WERI-Rb-1 (cell line): ENCODE results near the gene TEX26.

Source experiments
- DNase-seq: peaks from one replicate; pipeline ENCODE4 v3.0.0-alpha.2; 2020
- H3K27ac ChIP-seq: fragments of 250-450 bp; sonication (Bioruptor Pico); 2 replicates; pipeline ENCODE4 v1.5.1; 2020; ENCODE audit warnings: mild to moderate bottlenecking, moderate library complexity
- H3K27me3 ChIP-seq: fragments of 250-450 bp; sonication (Bioruptor Pico); 2 replicates; pipeline ENCODE4 v1.5.1; 2021; ENCODE audit warnings: mild to moderate bottlenecking, low read depth, moderate library complexity; ENCODE audit not compliant: insufficient read depth, severe bottlenecking
- H3K36me3 ChIP-seq: fragments of 250-450 bp; sonication (Bioruptor Pico); 2 replicates; pipeline ENCODE4 v1.5.1; 2020; ENCODE audit warnings: mild to moderate bottlenecking, moderate library complexity
- H3K4me3 ChIP-seq: 2 replicates; pipeline ENCODE4 v1.5.1; 2011; ENCODE audit warnings: low read depth, mild to moderate bottlenecking, control low read depth, low read length
- H3K9me3 ChIP-seq: fragments of 250-450 bp; sonication (Bioruptor Pico); 2 replicates; pipeline ENCODE4 v1.5.1; 2021; ENCODE audit warnings: mild to moderate bottlenecking, moderate library complexity; ENCODE audit not compliant: severe bottlenecking
- TF ChIP-seq, protein P1 (sequence below): IDR thresholded peaks from 2 replicates; pipeline ENCODE4 v1.5.1; 2011; ENCODE audit warnings: low read depth, mild to moderate bottlenecking, control low read depth, inconsistent platforms, low read length

The TEX26 gene

DNA sequence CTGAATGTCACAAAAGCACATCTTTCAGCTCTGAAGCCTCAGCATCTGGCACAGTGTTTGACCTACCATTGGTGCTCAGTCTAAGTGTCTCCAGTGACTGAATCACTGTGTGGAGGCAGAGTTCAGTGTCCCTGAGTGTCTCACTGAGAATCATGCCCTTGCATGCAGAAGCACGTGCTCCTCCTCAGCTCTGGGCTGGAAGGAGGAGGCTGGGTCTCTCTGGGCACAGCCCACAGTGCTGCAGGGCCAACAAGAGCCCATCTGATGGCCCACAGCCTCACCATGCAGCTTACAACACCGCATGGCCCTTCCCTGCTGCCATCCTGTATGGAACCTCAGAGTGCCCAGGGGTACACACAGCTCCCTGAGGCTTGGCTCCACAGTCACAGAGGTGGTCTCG, 86.1 kb downstream of the TEX26 start:
- Histone ChIP-seq H3K27ac (no peak overlapping the region), H3K9me3 (no peaks in the 10 kb centered on the region), H3K36me3 (no peaks in the 10 kb centered on the region), H3K27me3 (no peaks in the 10 kb centered on the region), H3K4me3 (no peak overlapping the region)
- DNase-seq = no peak
- TF ChIP-seq, protein P1, sequence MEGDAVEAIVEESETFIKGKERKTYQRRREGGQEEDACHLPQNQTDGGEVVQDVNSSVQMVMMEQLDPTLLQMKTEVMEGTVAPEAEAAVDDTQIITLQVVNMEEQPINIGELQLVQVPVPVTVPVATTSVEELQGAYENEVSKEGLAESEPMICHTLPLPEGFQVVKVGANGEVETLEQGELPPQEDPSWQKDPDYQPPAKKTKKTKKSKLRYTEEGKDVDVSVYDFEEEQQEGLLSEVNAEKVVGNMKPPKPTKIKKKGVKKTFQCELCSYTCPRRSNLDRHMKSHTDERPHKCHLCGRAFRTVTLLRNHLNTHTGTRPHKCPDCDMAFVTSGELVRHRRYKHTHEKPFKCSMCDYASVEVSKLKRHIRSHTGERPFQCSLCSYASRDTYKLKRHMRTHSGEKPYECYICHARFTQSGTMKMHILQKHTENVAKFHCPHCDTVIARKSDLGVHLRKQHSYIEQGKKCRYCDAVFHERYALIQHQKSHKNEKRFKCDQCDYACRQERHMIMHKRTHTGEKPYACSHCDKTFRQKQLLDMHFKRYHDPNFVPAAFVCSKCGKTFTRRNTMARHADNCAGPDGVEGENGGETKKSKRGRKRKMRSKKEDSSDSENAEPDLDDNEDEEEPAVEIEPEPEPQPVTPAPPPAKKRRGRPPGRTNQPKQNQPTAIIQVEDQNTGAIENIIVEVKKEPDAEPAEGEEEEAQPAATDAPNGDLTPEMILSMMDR = no peak

DNA sequence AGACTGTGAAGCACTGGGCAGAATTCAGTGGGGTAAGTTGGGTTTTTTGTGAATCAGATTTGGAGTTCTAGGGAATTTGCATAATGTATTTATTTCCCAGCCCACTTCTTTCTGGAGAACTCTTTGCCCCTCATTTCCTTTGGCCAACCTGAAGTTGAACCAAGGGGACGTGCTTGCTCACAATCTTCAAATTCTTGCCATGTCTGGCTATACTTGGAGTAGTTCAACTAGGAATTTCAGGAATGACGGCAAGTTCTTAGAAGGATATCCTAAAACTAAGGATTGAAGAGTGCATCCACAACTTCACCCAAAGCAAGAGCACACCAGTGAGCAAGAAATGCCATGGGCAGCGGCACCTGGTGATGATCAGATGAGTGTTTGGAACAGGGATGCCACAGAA, 88.5 kb downstream of the TEX26 start:
- H3K27me3 ChIP-seq = no peaks in the 10 kb centered on the region
- no peaks in the 10 kb centered on the region for H3K9me3 ChIP-seq
- TF ChIP-seq, protein P1 = no peak
- H3K36me3 ChIP-seq = no peaks in the 10 kb centered on the region
- no peak overlapping the region for H3K27ac ChIP-seq
- DNase-seq = no peak
- H3K4me3 ChIP-seq = no peak overlapping the region

DNA sequence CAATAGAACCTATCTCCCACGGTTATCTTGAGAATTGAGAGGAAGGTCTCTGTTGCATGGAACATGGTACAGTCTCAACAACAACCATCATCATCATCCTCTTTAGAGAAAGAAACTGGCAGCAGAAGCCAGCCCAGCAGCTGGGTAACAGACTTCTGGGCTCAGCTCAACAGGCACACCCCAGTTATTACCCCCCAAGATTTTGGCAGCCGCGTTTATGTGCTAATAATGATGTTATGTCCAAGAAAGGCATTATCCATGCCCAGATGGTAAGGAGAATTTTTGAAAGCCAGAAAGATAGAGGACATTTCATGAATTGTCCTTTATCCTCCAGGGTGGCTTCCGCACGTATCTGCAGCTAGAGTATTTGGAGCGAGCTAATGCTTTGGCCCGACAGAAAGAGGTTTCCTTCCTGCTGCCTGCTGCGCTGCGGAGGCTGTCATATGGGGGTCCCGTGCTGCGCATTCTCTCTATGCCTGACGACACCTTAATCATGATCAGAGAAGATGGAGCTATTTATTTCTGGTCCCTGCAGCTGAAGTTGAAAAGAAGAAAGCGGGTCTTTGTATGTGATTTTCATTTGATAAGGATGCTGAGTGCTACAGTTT, 89.9 kb downstream of the TEX26 start:
- no peak for DNase-seq
- TF ChIP-seq, protein P1 = no peak

DNA sequence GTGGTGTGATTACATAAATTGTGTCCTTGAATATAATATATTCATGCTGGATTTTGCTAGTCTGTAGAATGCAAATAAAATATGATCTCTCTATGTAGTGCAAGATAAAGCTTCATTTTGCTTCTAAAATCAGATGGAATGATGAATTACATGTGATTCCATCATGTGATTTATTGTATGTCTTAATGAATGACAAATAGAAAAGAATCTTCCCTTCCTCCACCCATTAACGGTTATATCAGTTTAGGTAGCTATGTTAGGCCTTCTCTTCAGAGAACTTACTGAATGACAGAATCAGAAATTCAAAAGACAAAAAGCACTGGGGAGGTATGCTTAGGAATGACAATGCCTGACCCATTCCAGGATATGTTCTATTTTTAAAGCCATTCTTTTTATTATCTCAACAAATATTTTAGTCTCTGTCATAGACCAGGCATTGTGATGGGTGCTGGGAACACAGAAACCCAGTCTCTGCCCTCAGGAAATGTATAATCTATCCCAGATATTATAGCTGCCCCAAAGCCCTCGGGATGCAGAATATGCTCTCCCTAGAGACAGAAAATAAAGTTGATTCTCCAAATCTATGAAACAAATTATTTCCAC, 90.6 kb downstream of the TEX26 start:
- DNase-seq = no peak
- H3K27ac ChIP-seq = no peak overlapping the region
- H3K4me3 ChIP-seq = no peak overlapping the region
- no peaks in the 10 kb centered on the region for H3K27me3 ChIP-seq
- TF ChIP-seq, protein P1 = no peak
- H3K36me3 ChIP-seq = no peaks in the 10 kb centered on the region
- no peaks in the 10 kb centered on the region for H3K9me3 ChIP-seq

More for the DNA sequence above, 89.9 kb downstream of the TEX26 start:
- Histone ChIP-seq H3K27me3 (no peaks in the 10 kb centered on the region), H3K27ac (no peak overlapping the region), H3K4me3 (no peak overlapping the region), H3K9me3 (no peaks in the 10 kb centered on the region), H3K36me3 (no peaks in the 10 kb centered on the region)
